Body of pancreas (tissue), 4 donors: ENCODE data around the gene CDKN2B-AS1.

ENCODE experiments used
- POLR2A ChIP-seq, 3 donors: fragments of 450-650 bp; IDR thresholded peaks; one replicate each; pipeline ENCODE4 v1.6.1; 2016; ENCODE audit warnings: antibody characterized with exemption in 3 of 3, mild to moderate bottlenecking in 2 of 3
- TF ChIP-seq, protein P1 (sequence below), 7 experiments: fragments of 450-650 bp in 4 of 7; fragments of 200-600 bp in 3 of 7; sonication (generic) in 3 of 7; IDR thresholded peaks; one replicate each; pipeline ENCODE4 v1.5.1; 2016 to 2019; ENCODE audit warnings: antibody characterized with exemption in 7 of 7

GRCh38 chr9:22111176-22111953 is 116.8 kb downstream of the CDKN2B-AS1 start:
- TF ChIP-seq, protein P1, sequence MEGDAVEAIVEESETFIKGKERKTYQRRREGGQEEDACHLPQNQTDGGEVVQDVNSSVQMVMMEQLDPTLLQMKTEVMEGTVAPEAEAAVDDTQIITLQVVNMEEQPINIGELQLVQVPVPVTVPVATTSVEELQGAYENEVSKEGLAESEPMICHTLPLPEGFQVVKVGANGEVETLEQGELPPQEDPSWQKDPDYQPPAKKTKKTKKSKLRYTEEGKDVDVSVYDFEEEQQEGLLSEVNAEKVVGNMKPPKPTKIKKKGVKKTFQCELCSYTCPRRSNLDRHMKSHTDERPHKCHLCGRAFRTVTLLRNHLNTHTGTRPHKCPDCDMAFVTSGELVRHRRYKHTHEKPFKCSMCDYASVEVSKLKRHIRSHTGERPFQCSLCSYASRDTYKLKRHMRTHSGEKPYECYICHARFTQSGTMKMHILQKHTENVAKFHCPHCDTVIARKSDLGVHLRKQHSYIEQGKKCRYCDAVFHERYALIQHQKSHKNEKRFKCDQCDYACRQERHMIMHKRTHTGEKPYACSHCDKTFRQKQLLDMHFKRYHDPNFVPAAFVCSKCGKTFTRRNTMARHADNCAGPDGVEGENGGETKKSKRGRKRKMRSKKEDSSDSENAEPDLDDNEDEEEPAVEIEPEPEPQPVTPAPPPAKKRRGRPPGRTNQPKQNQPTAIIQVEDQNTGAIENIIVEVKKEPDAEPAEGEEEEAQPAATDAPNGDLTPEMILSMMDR (IDR thresholded peaks at IDR 0.05), result no peak
- no peak for TF ChIP-seq POLR2A (IDR thresholded peaks at IDR 0.05)
